HepG2 (cell line): Measurements from ENCODE around the gene OAS3.

ENCODE experiments used
- CTCF ChIP-seq: sonication (generic); formaldehyde crosslinking; IDR thresholded peaks from 2 replicates; pipeline ENCODE4 v1.5.0; 2020; ENCODE audit warnings: mild to moderate bottlenecking, missing genetic modification reagents, moderate library complexity
- POLR2AphosphoS5 ChIP-seq: IDR thresholded peaks from 2 replicates; pipeline ENCODE4 v1.6.1; 2012; ENCODE audit warnings: low read depth, low read length
- SMAD3 ChIP-seq: sonication (generic); formaldehyde crosslinking; IDR thresholded peaks from 2 replicates; pipeline ENCODE4 v1.4.0; 2020; ENCODE audit warnings: missing genetic modification reagents
- TAF1 ChIP-seq: sonication (generic); formaldehyde crosslinking; IDR thresholded peaks from 2 replicates; pipeline ENCODE4 v1.4.0; 2020; ENCODE audit warnings: missing genetic modification reagents
- ZBTB10 ChIP-seq: sonication (generic); formaldehyde crosslinking; IDR thresholded peaks from 2 replicates; pipeline ENCODE4 v1.4.0; 2020; ENCODE audit warnings: missing genetic modification reagents, borderline replicate concordance
- ZFX ChIP-seq: sonication (generic); formaldehyde crosslinking; IDR thresholded peaks from 2 replicates; pipeline ENCODE4 v1.4.0; 2020; ENCODE audit warnings: mild to moderate bottlenecking, low read depth, missing genetic modification reagents, moderate library complexity
- TF ChIP-seq, protein P1 (sequence below): IDR thresholded peaks from 2 replicates; pipeline ENCODE4 v1.4.0; 2020; ENCODE audit warnings: mild to moderate bottlenecking, missing genetic modification reagents

GRCh38 chr12:112971248-112971647 lies 33.0 kb downstream of the OAS3 start:
- TF ChIP-seq, protein P1, sequence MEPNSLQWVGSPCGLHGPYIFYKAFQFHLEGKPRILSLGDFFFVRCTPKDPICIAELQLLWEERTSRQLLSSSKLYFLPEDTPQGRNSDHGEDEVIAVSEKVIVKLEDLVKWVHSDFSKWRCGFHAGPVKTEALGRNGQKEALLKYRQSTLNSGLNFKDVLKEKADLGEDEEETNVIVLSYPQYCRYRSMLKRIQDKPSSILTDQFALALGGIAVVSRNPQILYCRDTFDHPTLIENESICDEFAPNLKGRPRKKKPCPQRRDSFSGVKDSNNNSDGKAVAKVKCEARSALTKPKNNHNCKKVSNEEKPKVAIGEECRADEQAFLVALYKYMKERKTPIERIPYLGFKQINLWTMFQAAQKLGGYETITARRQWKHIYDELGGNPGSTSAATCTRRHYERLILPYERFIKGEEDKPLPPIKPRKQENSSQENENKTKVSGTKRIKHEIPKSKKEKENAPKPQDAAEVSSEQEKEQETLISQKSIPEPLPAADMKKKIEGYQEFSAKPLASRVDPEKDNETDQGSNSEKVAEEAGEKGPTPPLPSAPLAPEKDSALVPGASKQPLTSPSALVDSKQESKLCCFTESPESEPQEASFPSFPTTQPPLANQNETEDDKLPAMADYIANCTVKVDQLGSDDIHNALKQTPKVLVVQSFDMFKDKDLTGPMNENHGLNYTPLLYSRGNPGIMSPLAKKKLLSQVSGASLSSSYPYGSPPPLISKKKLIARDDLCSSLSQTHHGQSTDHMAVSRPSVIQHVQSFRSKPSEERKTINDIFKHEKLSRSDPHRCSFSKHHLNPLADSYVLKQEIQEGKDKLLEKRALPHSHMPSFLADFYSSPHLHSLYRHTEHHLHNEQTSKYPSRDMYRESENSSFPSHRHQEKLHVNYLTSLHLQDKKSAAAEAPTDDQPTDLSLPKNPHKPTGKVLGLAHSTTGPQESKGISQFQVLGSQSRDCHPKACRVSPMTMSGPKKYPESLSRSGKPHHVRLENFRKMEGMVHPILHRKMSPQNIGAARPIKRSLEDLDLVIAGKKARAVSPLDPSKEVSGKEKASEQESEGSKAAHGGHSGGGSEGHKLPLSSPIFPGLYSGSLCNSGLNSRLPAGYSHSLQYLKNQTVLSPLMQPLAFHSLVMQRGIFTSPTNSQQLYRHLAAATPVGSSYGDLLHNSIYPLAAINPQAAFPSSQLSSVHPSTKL (CRISPR knock-in tag) = no peak
- TF ChIP-seq ZFX (CRISPR knock-in tag) (no peak), CTCF (CRISPR knock-in tag) (no peak), POLR2AphosphoS5 (no peak), SMAD3 (CRISPR knock-in tag) (no peak), ZBTB10 (CRISPR knock-in tag) (no peak), TAF1 (CRISPR knock-in tag) (no peak)
